Stimulated activated naive B cell treated with anti-CD40 and anti-IgM and Interleukin-4, amounts not matched to agents 10 μg/mL and 1 μg/mL and 100 μg/mL, for 72 hours (primary cell): ENCODE measurements around the gene RPL27.
"Not testable (repeated sequence)": the region's sequence is repeated elsewhere in the genome, so short reads cannot be mapped to it uniquely, and the experiment has no call there.

ENCODE experiments used
- ATAC-seq, 2 donors: fragments of 150-1000 bp; cut with Tn5 transposase; replicated peaks; 2 replicates each; pipeline ENCODE4 v1.10.0; 2021; ENCODE audit warnings: moderate library complexity in 1 of 2
- DNase-seq: peaks from one replicate; pipeline ENCODE4 v3.0.0; 2021
- H3K27ac Mint-ChIP-seq: one replicate; pipeline ENCODE4 v1.8.0; 2022; ENCODE audit warnings: mild to moderate bottlenecking, mixed read lengths
- H3K27me3 Mint-ChIP-seq, 2 donors: one replicate each; pipeline ENCODE4 v1.8.0; 2022; ENCODE audit warnings: mixed read lengths in 2 of 2
- H3K36me3 Mint-ChIP-seq, 2 donors: one replicate each; pipeline ENCODE4 v1.8.0; 2022; ENCODE audit warnings: mixed read lengths in 2 of 2, mild to moderate bottlenecking in 1 of 2
- H3K4me1 Mint-ChIP-seq, 2 donors: one replicate each; pipeline ENCODE4 v1.8.0; 2022; ENCODE audit warnings: mixed read lengths in 2 of 2, mild to moderate bottlenecking in 1 of 2
- H3K4me3 Mint-ChIP-seq, 2 donors: one replicate each; pipeline ENCODE4 v1.8.0; 2022; ENCODE audit warnings: mild to moderate bottlenecking in 2 of 2, mixed read lengths in 2 of 2, moderate library complexity in 1 of 2
- H3K9me3 Mint-ChIP-seq, 2 donors: one replicate each; pipeline ENCODE4 v1.8.0; 2022; ENCODE audit warnings: mixed read lengths in 2 of 2, mild to moderate bottlenecking in 1 of 2

The RPL27 gene

GRCh38 chr17:42997984-42998938 lies at the start of gene RPL27:
Gene RPL27 (plus strand): TSS chr17:42998419. CDS start chr17:42998751, 332 bp downstream.
- Mint-ChIP-seq H3K4me1 (peaks cover 14 to 46% of the 10 kb centered on the region in 2 donors), H3K27ac (peak within 1 kb of the TSS; percentile 99), H3K9me3 (no peaks in the 10 kb centered on the region), H3K36me3 (peaks cover 35 to 56% of the 10 kb centered on the region in 2 donors), H3K27me3 (no peaks in the 10 kb centered on the region), H3K4me3 (peak within 1 kb of the TSS; percentile 93 to 96)
- peak; percentile 96 for DNase-seq
- peak; percentile 97 to 98 for ATAC-seq

- H3K27me3 Mint-ChIP-seq: no peaks in the 10 kb centered on the region
- ATAC-seq (no peak), DNase-seq (no peak)
- peaks cover 35 to 54% of the 10 kb centered on the region in 2 donors for H3K36me3 Mint-ChIP-seq
- peaks cover 0 to 5% of the 10 kb centered on the region in 2 donors for H3K4me1 Mint-ChIP-seq
- H3K4me3 Mint-ChIP-seq: no peak overlapping the region
- H3K9me3 Mint-ChIP-seq: no peaks in the 10 kb centered on the region
- H3K27ac Mint-ChIP-seq: no peak overlapping the region
Measured at GRCh38 chr17:42950044-42950783, 48.0 kb upstream of the RPL27 start.

- peaks cover 52 to 68% of the 10 kb centered on the region in 2 donors for H3K36me3 Mint-ChIP-seq
- DNase-seq (no peak), ATAC-seq (no peak)
- peaks cover 6 to 7% of the 10 kb centered on the region in 2 donors for H3K4me1 Mint-ChIP-seq
- peak overlapping the region; percentile 26 for H3K27ac Mint-ChIP-seq
- no peaks in the 10 kb centered on the region for H3K27me3 Mint-ChIP-seq
- H3K4me3 Mint-ChIP-seq: no peak overlapping the region
- no peaks in the 10 kb centered on the region for H3K9me3 Mint-ChIP-seq
Measured at GRCh38 chr17:42953669-42954068, 44.5 kb upstream of the RPL27 start.

GRCh38 chr17:42964161-42964932 lies 33.9 kb upstream of the RPL27 start, which contains the start of gene AARSD1:
Gene AARSD1 (minus strand): TSS chr17:42964454. CDS start chr17:42964440, 14 bp downstream.
- H3K36me3 Mint-ChIP-seq: peaks cover 21 to 31% of the 10 kb centered on the region in 2 donors

GRCh38 chr17:42967925-42968324 lies 30.3 kb upstream of the RPL27 start:
- ATAC-seq (no peak), DNase-seq (no peak)
- no peak overlapping the region for H3K4me3 Mint-ChIP-seq
- H3K27me3 Mint-ChIP-seq: no peaks in the 10 kb centered on the region
- no peaks in the 10 kb centered on the region for H3K9me3 Mint-ChIP-seq
- H3K27ac Mint-ChIP-seq: no peak overlapping the region
- peaks cover 8 to 11% of the 10 kb centered on the region in 2 donors for H3K36me3 Mint-ChIP-seq
- peaks cover 13 to 18% of the 10 kb centered on the region in 2 donors for H3K4me1 Mint-ChIP-seq

More at GRCh38 chr17:42964161-42964932, 33.9 kb upstream of the RPL27 start, which contains the start of gene AARSD1:
- Mint-ChIP-seq H3K27me3 (no peaks in the 10 kb centered on the region), H3K27ac (peak within 1 kb of the TSS; percentile 96), H3K4me1 (peaks cover 11 to 25% of the 10 kb centered on the region in 2 donors), H3K9me3 (no peaks in the 10 kb centered on the region), H3K4me3 (peak within 1 kb of the TSS; percentile 87 to 90)
- DNase-seq (peak; percentile 88), ATAC-seq (peak; percentile 97 to 98)

GRCh38 chr17:42969001-42969581 lies 29.1 kb upstream of the RPL27 start:
- no peaks in the 10 kb centered on the region for H3K27me3 Mint-ChIP-seq
- H3K4me3 Mint-ChIP-seq: no peak overlapping the region
- H3K9me3 Mint-ChIP-seq: no peaks in the 10 kb centered on the region
- no peak for DNase-seq
- ATAC-seq: no peak
- H3K4me1 Mint-ChIP-seq: peaks cover 8 to 9% of the 10 kb centered on the region in 2 donors
- H3K36me3 Mint-ChIP-seq: peaks cover 5% of the 10 kb centered on the region in 2 donors
- no peak overlapping the region for H3K27ac Mint-ChIP-seq

GRCh38 chr17:42971589-42971988 lies 26.6 kb upstream of the RPL27 start:
- no peak for DNase-seq
- Mint-ChIP-seq H3K4me1 (peaks cover 0 to 4% of the 10 kb centered on the region in 2 donors), H3K36me3 (no peaks in the 10 kb centered on the region)

GRCh38 chr17:42973323-42973722 lies 24.9 kb upstream of the RPL27 start:
- H3K27ac Mint-ChIP-seq, H3K36me3 Mint-ChIP-seq, ATAC-seq, H3K4me1 Mint-ChIP-seq, H3K4me3 Mint-ChIP-seq, DNase-seq, H3K9me3 Mint-ChIP-seq, H3K27me3 Mint-ChIP-seq: not testable (repeated sequence)

More at GRCh38 chr17:42971589-42971988, 26.6 kb upstream of the RPL27 start:
- Mint-ChIP-seq H3K27me3 (no peaks in the 10 kb centered on the region), H3K27ac (no peak overlapping the region), H3K4me3 (no peak overlapping the region), H3K9me3 (no peaks in the 10 kb centered on the region)
- no peak for ATAC-seq

GRCh38 chr17:42975265-42975664 lies 23.0 kb upstream of the RPL27 start:
- no peaks in the 10 kb centered on the region for H3K9me3 Mint-ChIP-seq
- H3K4me3 Mint-ChIP-seq: no peak overlapping the region
- H3K4me1 Mint-ChIP-seq: peaks cover 8 to 16% of the 10 kb centered on the region in 2 donors
- ATAC-seq (no peak), DNase-seq (no peak)
- H3K36me3 Mint-ChIP-seq: peaks cover 0 to 1% of the 10 kb centered on the region in 2 donors
- H3K27me3 Mint-ChIP-seq: no peaks in the 10 kb centered on the region
- no peak overlapping the region for H3K27ac Mint-ChIP-seq

- H3K9me3 Mint-ChIP-seq, H3K36me3 Mint-ChIP-seq, H3K27ac Mint-ChIP-seq, DNase-seq, ATAC-seq, H3K27me3 Mint-ChIP-seq, H3K4me3 Mint-ChIP-seq: not testable (repeated sequence)
- H3K4me1 Mint-ChIP-seq: peaks cover 8 to 19% of the 10 kb centered on the region in 2 donors
Measured at GRCh38 chr17:42975701-42976100, 22.5 kb upstream of the RPL27 start.

GRCh38 chr17:42979511-42980273 lies 18.5 kb upstream of the RPL27 start, which contains the start of gene PTGES3L:
Gene PTGES3L (minus strand): TSS chr17:42980080. CDS start chr17:42980053, 27 bp downstream.
- peak within 1 kb of the TSS; percentile 98 for H3K27ac Mint-ChIP-seq

GRCh38 chr17:42980274-42980765 lies 17.9 kb upstream of the RPL27 start, which contains the start of gene RUNDC1:
Gene RUNDC1 (plus strand): TSS chr17:42980565. CDS start chr17:42980577, 12 bp downstream.
- H3K36me3 Mint-ChIP-seq: peaks cover 12 to 22% of the 10 kb centered on the region in 2 donors
- peak; percentile 68 to 74 for ATAC-seq
- H3K4me1 Mint-ChIP-seq: peaks cover 26 to 65% of the 10 kb centered on the region in 2 donors
- peak; percentile 81 for DNase-seq
- H3K27me3 Mint-ChIP-seq: no peaks in the 10 kb centered on the region
- H3K9me3 Mint-ChIP-seq: no peaks in the 10 kb centered on the region
- peak within 1 kb of the TSS; percentile 98 for H3K27ac Mint-ChIP-seq
- peak within 1 kb of the TSS; percentile 86 to 99 for H3K4me3 Mint-ChIP-seq

More at GRCh38 chr17:42979511-42980273, 18.5 kb upstream of the RPL27 start, which contains the start of gene PTGES3L:
- DNase-seq (peak; percentile 24), ATAC-seq (peak; percentile 49 to 54)
- Mint-ChIP-seq H3K27me3 (no peaks in the 10 kb centered on the region), H3K4me1 (peaks cover 22 to 58% of the 10 kb centered on the region in 2 donors), H3K9me3 (no peaks in the 10 kb centered on the region), H3K4me3 (peak within 1 kb of the TSS; percentile 86 to 99), H3K36me3 (peaks cover 9 to 17% of the 10 kb centered on the region in 2 donors)
